Superior temporal gyrus (tissue), 1 donor: Measurements from ENCODE around the gene SMAP1.

Experiments used
- DNase-seq: peaks from one replicate; pipeline ENCODE4 v3.0.0-alpha.2; 2016; ENCODE audit errors: extremely low spot score

SMAP1 gene

DNA sequence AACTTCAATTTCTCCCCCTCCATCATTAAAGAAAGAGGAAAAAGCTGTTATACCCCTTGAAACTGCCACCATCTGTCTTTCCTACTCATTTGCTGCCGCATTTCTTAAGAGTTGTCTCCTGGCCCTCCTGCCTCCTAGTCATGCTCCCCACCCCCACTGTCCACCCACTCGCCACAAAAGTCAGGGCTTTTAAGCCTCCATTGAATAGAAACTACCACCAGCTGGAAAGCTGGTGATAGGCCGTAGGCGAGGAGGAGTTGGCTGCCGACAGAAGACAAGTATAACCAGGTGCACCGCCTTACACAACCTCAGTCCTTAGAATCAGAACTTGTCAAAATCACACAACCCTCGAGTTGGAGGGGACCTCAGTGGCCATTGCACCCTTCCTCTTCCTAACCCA is 221.6 kb downstream of the SMAP1 start:
- DNase-seq, result no peak

DNA sequence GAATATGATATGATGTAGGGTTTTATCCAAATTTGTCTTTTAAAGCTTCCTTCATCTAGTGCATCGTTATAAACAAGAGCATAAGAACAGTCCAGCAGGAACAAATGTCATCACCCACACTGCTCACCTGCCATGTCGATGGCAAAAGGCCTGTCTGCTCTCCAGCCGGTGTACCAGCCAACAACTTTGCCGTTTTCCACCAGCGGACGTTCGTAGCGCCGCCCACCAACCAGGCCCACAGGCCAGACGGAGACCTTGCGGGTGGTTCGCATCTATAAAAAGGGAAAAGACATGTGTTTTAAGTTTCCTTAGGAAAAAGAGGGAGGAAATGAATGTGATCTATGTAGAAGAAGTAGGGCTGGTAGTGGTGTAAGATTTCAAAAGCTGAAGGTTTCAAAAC is 226.3 kb downstream of the SMAP1 start:
- DNase-seq, result no peak

DNA sequence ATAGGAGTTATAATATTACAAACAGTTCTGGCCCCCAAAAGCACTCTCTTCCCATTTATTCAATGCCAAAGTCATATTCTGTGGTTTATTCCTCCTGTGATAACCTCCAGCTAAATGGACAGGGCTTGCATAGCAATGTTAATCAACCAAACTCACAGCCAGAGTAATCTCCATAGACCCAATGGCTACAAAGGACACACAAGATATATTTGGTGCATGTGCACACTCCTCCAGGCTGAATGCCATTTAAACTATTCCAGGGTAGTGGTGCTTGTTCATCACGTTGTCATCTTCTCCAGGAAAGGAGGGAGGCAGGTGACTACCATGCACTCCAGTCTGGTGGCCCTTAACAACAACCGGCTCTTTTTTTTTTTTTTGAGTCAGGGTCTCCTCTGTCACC is 232.4 kb downstream of the SMAP1 start:
- no peak for DNase-seq

DNA sequence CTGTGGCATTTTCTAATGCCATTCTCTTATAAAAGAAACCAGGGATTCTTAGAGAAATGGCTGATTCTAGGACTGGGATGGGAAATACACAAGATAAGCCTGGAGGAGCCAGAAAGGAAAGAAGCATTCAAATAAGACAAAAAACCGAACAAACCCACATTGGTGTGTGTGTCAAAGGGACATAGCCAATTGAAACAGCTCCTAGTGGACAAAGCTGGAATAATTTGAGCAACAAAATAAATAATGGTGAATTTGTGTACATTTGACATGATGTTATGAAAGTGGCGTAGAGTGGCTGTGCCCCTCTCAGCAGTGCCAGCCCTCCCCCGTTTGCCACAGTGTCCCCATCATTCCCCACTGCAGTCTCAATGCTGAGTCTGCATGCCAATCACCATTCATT is 233.6 kb downstream of the SMAP1 start:
- DNase-seq, result no peak

DNA sequence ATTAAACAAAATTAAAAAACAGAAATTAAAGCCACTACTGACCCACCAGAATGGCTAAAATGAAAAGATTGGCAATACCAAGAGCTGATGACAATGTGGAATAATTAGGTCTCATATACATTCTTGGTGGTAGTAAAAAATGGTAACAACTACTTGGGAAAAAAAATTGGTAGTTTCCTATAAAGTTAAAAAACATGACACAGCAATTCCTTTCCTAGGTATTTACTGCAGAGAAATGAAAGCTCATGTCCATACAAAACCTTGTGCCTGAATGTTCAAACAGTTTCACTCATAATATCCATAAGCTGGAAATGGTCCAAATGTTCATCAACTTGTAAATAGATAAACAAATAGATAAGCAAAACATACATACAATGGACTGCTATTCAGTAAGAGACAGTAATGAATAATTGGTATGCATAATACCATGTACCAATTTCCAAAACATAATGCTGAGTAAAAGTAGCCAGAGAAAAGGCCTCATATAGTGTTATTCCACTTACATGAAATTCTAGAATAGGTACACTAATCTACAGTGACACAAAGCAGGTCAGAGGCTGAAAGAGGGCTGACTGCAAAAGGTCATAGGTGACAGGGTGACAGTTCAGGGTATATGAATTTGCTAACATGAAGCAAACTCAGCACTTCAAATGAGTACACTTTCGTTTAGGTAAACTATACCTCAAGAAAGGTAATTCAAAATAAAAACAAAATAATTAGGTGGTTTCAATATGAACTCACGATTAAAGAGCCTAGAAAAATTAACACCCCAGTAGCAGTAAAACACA is 236.2 kb downstream of the SMAP1 start:
- no peak for DNase-seq

DNA sequence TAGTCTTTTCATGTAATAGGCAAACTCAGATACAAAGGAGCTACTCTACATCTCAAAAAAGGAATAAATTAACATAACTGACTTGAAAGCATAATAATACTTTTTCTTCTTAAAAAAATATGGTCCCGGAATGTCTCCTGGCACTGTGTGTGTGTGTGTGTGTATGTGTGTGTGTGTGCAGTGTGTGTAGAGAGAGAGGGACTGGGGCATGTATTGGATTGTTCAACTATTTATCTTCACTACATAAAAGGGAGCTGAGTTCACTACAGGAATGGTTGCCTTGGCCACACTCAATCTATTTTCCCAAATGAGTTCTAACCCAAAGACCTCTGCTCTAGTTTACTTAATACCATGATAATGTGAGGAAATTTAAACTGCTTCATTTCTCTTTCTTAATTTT is 238.1 kb downstream of the SMAP1 start:
- DNase-seq, result no peak
